Fibroblast of pulmonary artery (primary cell): ENCODE results near the gene METRNL.

ENCODE experiments used
- DNase-seq: peaks from one replicate; pipeline ENCODE4 v3.0.0-alpha.2; 2010; ENCODE audit warnings: low read depth
- H3K4me3 ChIP-seq: replicated peaks from 2 replicates; pipeline ENCODE4 v1.5.1; 2011; ENCODE audit warnings: low read depth, mild to moderate bottlenecking, control low read depth, low read length, moderate library complexity
- CTCF ChIP-seq: IDR thresholded peaks from 2 replicates; pipeline ENCODE4 v1.5.1; 2011; ENCODE audit warnings: mild to moderate bottlenecking, control low read depth, low read length, inconsistent platforms; ENCODE audit errors: missing control alignments

The METRNL gene

DNA sequence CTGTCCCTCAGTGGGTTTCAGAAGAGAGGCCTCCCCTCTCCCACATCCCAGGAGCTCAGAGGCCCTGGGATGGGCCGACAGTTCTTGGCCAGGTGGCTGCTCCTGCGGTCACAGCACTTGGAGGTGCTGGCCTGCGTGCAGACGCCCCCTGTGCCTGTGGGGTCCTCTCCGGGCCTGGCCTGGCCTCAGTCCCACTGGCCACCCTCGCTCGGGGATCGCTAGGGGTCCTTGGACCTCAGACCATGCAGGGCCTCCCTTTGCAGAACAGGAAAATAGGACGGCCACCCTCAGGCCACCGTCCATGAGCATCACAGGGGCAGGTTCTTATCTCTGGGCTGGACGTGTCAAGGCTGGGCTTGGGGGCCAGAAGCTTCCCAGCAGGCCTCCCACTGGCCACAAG is 30.0 kb downstream of the METRNL start:
- no peak overlapping the region for H3K4me3 ChIP-seq
- DNase-seq: no peak
- TF ChIP-seq CTCF: no peak

- TF ChIP-seq CTCF: no peak
Observed at GRCh38 chr17:83109793-83110645, 30.6 kb downstream of the METRNL start.

GRCh38 chr17:83110735-83111134 is 31.3 kb downstream of the METRNL start:
- DNase-seq: peak; percentile 56
- peak overlapping the region; percentile 40 for H3K4me3 ChIP-seq
- no peak for TF ChIP-seq CTCF

More at GRCh38 chr17:83109793-83110645, 30.6 kb downstream of the METRNL start:
- peak; percentile 98 for DNase-seq
- peak overlapping the region; percentile 40 for H3K4me3 ChIP-seq

DNA sequence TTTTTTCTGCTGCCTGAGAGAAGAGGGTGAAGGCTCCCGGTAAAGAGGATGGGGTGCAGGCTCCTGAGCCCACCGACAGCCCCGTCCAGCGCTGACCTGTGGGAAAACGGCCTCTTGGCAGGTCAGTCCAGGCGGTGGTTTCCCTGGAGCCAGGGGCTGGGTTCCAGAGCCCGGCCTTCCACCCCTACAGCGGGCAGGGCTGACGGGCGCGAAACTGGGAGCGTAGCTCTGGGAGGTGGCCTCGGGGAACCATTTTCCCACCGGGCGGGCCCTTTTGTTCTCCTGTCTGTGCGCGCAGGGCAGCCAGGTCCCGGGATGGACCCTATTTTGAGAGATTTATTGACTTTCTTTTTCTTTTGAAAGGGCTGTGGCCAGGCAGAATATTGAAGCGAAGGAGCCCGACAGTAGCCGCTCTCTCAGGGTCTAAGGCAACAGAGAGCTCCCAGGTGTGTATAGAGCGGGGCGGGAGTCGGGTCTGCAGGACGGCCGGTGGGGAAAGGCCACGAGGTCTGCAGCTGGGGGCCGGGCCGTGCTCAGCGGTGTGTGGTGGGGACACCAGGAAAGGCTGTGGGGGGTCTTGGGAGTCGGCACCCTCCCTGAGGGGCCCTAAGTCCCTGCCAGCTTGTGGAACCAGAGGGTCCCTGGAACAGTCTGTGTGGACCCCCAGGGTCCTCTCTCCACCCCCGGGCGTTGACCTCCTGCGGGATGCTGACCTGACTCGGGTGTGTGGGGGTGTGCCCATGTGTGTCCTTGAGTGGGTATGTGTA is 32.3 kb downstream of the METRNL start:
- H3K4me3 ChIP-seq: no peak overlapping the region
- TF ChIP-seq CTCF: no peak
- DNase-seq: no peak

GRCh38 chr17:83113381-83113780 is 34.0 kb downstream of the METRNL start:
- DNase-seq: no peak
- no peak overlapping the region for H3K4me3 ChIP-seq
- TF ChIP-seq CTCF: no peak

DNA sequence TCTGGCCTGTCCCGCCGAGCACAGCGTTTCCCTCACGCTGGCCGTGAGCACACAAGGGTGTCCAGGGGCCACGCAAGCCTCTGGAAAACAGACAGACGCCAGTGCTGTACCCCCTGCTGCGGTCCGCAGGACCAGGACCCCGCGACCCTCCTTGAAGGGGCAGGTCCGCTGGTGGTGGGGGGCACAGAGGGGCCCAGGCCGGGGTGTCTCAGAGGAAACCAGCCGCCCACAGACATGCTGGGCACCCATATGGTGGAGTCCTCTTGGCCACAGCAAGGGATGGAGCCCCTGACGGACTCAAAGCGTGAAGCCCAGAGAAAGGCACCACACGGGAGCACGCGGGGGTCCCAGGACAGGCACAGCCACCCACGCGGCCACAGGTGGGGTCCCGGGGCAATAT is 34.4 kb downstream of the METRNL start:
- no peak for TF ChIP-seq CTCF
- no peak overlapping the region for H3K4me3 ChIP-seq
- DNase-seq: no peak

DNA sequence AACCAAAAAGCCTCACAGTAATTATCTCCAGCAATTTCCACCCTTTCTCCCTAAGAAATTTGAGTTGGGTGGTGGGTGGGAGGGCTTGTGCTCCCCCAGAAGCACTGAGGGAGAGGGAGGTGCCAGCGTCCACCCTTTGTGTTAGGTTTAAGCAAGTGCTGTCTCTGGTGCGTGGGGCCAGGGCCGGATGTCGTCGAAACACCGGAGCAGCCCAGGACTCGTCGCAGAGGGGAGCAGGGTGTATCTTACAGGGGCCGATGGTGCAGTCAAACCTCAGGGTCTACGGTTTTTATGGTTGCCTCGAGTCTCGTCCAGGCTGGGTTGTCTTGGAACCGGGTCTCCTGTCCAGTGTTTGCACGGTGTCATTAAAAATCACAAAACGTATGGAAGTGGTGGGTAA is 35.3 kb downstream of the METRNL start:
- DNase-seq: no peak
- no peak for TF ChIP-seq CTCF
- H3K4me3 ChIP-seq: no peak overlapping the region
